ENCODE data around the gene DDX41.

- TF ChIP-seq, protein P1, sequence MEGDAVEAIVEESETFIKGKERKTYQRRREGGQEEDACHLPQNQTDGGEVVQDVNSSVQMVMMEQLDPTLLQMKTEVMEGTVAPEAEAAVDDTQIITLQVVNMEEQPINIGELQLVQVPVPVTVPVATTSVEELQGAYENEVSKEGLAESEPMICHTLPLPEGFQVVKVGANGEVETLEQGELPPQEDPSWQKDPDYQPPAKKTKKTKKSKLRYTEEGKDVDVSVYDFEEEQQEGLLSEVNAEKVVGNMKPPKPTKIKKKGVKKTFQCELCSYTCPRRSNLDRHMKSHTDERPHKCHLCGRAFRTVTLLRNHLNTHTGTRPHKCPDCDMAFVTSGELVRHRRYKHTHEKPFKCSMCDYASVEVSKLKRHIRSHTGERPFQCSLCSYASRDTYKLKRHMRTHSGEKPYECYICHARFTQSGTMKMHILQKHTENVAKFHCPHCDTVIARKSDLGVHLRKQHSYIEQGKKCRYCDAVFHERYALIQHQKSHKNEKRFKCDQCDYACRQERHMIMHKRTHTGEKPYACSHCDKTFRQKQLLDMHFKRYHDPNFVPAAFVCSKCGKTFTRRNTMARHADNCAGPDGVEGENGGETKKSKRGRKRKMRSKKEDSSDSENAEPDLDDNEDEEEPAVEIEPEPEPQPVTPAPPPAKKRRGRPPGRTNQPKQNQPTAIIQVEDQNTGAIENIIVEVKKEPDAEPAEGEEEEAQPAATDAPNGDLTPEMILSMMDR (IDR thresholded peaks at IDR 0.05; ENCODE audit: low read length), result no peak
- TF ChIP-seq EZH2 (IDR thresholded peaks at IDR 0.05; ENCODE audit: borderline replicate concordance, low read length), result no peak
Measured at GRCh38 chr5:177542816-177543465, 26.2 kb upstream of the DDX41 start.

All from OCI-LY1 (cell line).